Mammary epithelial cell (primary cell): ENCODE data around the gene N4BP2L1.

Experiments used
- CTCF ChIP-seq, 2 donors: IDR thresholded peaks in 1 of 2; conservative IDR thresholded peaks in 1 of 2; 2 replicates each; pipeline ENCODE4 v1.5.1; 2011 to 2012; ENCODE audit warnings: inconsistent platforms in 2 of 2, low read length in 2 of 2, mild to moderate bottlenecking in 2 of 2, control low read depth in 1 of 2, low read depth in 1 of 2; ENCODE audit not compliant: insufficient read depth in 1 of 2; ENCODE audit errors: extremely low read depth in 1 of 2
- EZH2 ChIP-seq: IDR thresholded peaks from 2 replicates; pipeline ENCODE4 v1.6.1; 2012; ENCODE audit warnings: low read length, inconsistent platforms, borderline replicate concordance

- TF ChIP-seq EZH2 (no peak), CTCF (conservative IDR thresholded peaks at IDR 0.05 in 1 of 2, IDR thresholded peaks at IDR 0.05 in 1 of 2; ENCODE audit: extremely low read depth in 1 of 2, insufficient read depth in 1 of 2, low read depth in 1 of 2, low read length in 2 of 2) (no peak)
Observed at GRCh38 chr13:32476021-32476731, 48.2 kb upstream of the N4BP2L1 start.
